GM06990 (cell line): ENCODE measurements around the gene OR8S1.
"Not testable (repeated sequence)": the region's sequence is repeated elsewhere in the genome, so short reads cannot be mapped to it uniquely, and the experiment has no call there.

Experiments
- DNase-seq: peaks from one replicate; pipeline ENCODE4 v3.0.0-alpha.2; 2011; ENCODE audit not compliant: insufficient read length; ENCODE audit errors: extremely low read depth
- H3K27me3 ChIP-seq: replicated peaks from 2 replicates; pipeline ENCODE4 v1.6.0; 2011; ENCODE audit warnings: low read length; ENCODE audit not compliant: control insufficient read depth, insufficient read depth
- H3K36me3 ChIP-seq: 2 replicates; pipeline ENCODE4 v1.5.1; 2011; ENCODE audit warnings: low read length; ENCODE audit not compliant: control insufficient read depth, insufficient read depth
- H3K4me3 ChIP-seq: replicated peaks from 2 replicates; pipeline ENCODE4 v1.5.1; 2011; ENCODE audit warnings: low read depth, mild to moderate bottlenecking, control low read depth, low read length
- CTCF ChIP-seq: IDR thresholded peaks from 2 replicates; pipeline ENCODE4 v1.5.1; 2011; ENCODE audit warnings: low read length, control low read depth, mild to moderate bottlenecking, inconsistent platforms; ENCODE audit not compliant: insufficient read depth, poor library complexity, severe bottlenecking

The OR8S1 gene

DNA sequence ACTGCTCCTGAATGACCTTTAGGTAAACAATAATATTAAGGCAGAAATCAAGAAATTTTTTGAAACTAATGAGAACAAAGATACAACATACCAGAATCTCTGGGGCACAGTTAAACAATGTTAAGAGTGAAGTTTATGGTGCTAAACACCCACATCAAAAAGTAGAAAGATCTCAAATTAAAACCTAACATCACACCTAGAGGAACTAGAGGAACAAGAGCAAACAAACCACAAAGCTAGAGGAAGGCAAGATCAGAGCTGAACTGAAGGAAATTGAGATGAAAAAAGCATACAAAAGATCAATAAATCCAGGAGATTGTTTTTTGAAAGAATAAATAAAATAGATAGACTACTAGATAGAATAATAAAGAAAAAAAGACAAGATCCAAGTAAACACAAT lies 7.2 kb downstream of the OR8S1 start:
- TF ChIP-seq CTCF: no peak
- DNase-seq: no peak
- no peaks in the 10 kb centered on the region for H3K36me3 ChIP-seq
- H3K4me3 ChIP-seq: no peak overlapping the region
- H3K27me3 ChIP-seq: no peaks in the 10 kb centered on the region

- Histone ChIP-seq H3K4me3 (no peak overlapping the region), H3K36me3 (no peaks in the 10 kb centered on the region), H3K27me3 (no peaks in the 10 kb centered on the region)
- TF ChIP-seq CTCF: no peak
- DNase-seq: no peak
These were observed 11.2 kb downstream of the OR8S1 start for GRCh38 chr12:48536602-48537001.

DNA sequence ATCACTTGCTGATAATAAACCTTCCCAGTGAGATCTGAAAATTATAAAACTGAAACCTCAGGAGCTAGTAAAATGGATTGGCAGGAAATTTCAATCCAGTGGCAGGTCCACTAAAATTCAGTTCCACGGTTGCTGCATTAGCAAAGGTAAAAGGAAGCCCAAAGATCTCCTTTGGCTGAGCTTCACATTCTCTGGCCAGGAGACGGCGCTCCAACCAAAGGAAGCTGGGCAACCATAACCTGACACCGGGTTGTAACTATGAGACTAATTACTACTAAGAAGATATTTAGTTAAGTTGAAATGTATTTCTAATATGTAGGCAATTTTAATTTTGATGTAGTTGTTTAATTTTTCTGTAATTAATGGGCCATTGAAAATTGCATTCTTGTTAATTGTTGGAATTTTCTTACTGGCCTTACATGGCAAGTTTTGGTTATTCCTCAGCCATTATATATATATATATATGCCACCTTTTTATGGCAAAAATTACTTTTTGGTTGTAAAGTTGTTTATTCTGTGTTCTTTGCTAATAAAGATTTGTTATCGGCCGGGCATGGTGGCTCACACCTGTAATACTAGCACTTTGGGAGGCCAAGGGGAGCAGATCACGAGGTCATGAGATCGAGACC lies 17.0 kb downstream of the OR8S1 start:
- peak; percentile 90 for TF ChIP-seq CTCF
- H3K4me3 ChIP-seq: no peak overlapping the region
- H3K27me3 ChIP-seq: no peaks in the 10 kb centered on the region
- DNase-seq: no peak
- no peaks in the 10 kb centered on the region for H3K36me3 ChIP-seq

DNA sequence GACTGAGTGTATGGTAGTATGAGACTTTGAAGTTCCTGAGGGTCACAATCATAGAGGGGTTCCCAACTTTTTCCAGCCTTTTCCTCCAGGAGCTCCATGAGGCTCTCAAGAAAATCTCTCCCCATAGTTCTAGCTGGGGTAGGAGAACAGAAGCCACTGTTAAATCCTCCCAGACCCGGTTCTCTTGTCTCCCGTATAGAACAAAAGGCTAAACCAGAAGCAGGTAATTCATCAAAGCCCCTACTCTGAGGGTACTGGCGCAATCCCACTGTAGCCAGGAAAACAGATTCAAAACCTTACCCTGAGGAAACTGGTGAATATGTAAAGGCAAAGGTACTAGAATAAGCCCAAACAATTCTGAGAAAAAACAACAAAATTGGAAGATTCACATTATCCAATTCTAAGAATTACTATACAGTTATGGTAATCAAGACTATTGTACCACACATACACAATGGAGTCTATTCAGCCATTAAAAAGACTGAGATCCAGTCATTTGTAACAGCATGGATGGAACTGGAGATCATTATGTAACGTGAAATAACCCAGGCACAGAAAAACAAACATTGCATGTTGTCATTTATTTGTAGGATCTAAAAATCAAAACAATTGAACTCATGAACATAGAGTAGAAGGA lies 20.5 kb downstream of the OR8S1 start:
- no peak for DNase-seq
- Histone ChIP-seq H3K4me3 (no peak overlapping the region), H3K36me3 (no peaks in the 10 kb centered on the region), H3K27me3 (no peaks in the 10 kb centered on the region)
- no peak for TF ChIP-seq CTCF

DNA sequence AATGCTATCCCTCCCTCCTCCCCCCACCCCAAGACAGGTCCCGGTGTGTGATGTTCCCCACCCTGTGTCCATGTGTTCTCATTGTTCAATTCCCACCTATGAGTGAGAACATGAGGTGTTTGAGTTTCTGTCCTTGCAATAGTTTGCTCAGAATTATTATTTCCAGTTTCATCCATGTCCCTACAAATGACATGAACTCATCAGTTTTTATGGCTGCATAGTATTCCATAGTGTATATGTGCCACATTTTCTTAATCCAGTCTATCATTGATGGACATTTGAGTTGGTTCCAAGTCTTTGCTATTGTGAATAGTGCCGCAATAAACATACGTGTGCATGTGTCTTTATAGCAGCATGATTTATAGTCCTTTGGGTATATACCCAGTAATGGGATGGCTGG lies 21.6 kb downstream of the OR8S1 start:
- not testable (repeated sequence) for H3K36me3 ChIP-seq, DNase-seq, H3K4me3 ChIP-seq

DNA sequence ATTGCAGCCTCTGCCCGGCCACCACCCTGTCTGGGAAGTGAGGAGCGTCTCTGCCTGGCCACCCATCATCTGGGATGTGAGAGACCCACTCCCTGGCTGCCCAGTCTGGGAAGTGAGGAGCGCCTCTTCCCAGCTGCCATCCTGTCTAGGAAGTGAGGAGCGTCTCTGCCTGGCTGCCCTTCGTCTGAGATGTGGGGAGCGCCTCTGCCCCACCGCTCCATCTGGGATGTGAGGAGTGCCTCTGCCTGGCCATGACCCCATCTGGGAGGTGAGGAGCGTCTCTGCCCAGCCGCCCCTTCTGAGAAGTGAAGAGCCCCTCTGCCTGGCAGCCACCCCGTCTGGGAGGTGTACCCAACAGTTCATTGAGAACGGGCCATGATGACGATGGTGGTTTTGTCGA lies 26.2 kb downstream of the OR8S1 start:
- H3K36me3 ChIP-seq, H3K4me3 ChIP-seq, DNase-seq, H3K27me3 ChIP-seq: not testable (repeated sequence)

More for the DNA sequence above, 21.6 kb downstream of the OR8S1 start:
- not testable (repeated sequence) for H3K27me3 ChIP-seq

DNA sequence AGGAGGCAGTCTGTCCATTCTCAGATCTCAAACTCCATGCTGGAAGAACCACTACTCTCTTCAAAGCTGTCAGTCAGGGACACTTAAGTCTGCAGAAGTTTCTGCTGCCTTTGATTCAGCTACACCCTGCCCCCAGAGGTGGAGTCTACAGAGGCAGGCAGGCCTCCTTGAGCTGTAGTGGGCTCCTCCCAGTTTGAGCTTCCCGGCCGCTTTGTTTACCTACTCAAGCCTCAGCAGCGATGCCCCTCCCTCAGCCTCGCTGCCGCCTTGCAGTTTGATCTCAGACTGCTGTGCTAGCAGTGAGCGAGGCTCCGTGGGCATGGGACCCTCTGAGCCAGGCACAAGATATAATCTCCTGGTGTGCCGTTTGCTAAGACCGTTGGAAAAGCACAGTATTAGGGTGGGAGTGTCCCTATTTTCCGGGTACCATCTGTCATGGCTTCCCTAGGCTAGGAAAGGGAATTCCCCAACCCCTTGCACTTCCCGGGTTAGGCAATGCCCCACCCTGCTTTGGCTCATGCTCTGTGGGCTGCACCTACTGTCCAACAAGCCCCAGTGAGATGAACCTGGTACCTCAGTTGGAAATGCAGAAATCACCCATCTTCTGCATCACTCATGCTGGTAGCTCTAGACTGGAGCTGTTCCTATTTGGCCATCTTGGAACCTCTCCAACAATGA lies 28.4 kb downstream of the OR8S1 start:
- H3K27me3 ChIP-seq, H3K36me3 ChIP-seq, DNase-seq, H3K4me3 ChIP-seq: not testable (repeated sequence)
